ENCODE data around the gene UBXN11. TPM values are rescaled to one million over a fixed set of nuclear protein-coding genes. Genes with fewer than 3 reads are reported as not detected.

UBXN11 gene
- total and polyA plus RNA-seq, 2 of the 13 experiments (the other 11 are each of a cell fraction or from before 2014, with no cell fraction given), result 9.3 to 10.4 TPM

DNA sequence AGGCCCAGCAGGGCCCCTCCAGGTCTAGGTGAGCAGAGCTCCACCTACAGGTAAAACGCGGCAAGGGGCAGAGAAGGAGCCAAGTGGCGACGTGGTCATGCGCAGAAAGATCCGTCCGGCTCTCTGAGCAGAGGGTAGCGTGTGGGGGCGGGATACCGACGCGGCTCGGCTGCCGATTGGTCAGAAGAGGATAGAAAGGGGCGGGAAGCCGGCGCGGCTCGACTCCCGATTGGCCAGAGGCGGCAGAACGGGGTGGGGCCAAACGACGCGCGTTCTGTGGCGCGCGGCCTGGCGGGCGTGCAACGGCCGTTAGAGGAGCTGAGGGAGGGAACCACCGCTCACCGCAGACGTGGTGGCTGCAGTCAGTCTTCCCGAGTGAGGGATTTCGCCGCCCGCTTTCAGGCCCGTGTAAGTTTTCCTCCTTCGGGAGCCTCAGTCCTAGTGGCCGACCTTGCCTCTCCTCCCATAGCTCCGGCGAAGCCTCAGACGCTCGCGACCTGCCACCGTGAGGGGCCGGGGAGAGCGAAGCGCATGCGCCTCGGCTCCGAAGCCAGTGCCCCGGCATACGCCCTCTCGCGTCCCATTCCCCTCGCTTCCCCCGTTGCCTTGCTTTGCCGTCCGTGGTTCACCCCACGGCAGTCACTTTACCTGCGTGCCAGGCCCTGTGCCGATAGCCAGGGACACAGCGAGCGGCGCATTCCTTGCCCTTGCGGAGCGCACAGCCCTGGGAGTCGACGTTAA, 72.4 kb downstream of the UBXN11 start, which contains the start of gene CEP85 (continued):
- TF ChIP-seq, protein P1, sequence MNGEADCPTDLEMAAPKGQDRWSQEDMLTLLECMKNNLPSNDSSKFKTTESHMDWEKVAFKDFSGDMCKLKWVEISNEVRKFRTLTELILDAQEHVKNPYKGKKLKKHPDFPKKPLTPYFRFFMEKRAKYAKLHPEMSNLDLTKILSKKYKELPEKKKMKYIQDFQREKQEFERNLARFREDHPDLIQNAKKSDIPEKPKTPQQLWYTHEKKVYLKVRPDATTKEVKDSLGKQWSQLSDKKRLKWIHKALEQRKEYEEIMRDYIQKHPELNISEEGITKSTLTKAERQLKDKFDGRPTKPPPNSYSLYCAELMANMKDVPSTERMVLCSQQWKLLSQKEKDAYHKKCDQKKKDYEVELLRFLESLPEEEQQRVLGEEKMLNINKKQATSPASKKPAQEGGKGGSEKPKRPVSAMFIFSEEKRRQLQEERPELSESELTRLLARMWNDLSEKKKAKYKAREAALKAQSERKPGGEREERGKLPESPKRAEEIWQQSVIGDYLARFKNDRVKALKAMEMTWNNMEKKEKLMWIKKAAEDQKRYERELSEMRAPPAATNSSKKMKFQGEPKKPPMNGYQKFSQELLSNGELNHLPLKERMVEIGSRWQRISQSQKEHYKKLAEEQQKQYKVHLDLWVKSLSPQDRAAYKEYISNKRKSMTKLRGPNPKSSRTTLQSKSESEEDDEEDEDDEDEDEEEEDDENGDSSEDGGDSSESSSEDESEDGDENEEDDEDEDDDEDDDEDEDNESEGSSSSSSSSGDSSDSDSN (CRISPR knock-in tag; IDR thresholded peaks at IDR 0.05), result peak; percentile 78
- no peak for TF ChIP-seq EHMT2 (IDR thresholded peaks at IDR 0.05; ENCODE audit: borderline replicate concordance, low read depth, low read length)
- TF ChIP-seq, protein P2, sequence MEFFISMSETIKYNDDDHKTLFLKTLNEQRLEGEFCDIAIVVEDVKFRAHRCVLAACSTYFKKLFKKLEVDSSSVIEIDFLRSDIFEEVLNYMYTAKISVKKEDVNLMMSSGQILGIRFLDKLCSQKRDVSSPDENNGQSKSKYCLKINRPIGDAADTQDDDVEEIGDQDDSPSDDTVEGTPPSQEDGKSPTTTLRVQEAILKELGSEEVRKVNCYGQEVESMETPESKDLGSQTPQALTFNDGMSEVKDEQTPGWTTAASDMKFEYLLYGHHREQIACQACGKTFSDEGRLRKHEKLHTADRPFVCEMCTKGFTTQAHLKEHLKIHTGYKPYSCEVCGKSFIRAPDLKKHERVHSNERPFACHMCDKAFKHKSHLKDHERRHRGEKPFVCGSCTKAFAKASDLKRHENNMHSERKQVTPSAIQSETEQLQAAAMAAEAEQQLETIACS (CRISPR knock-in tag; IDR thresholded peaks at IDR 0.05), result peak; percentile 67; the same call in 1 of the 2 replicates
- TF ChIP-seq SNAPC4 (CRISPR knock-in tag; IDR thresholded peaks at IDR 0.05), result peak; percentile 90
- peak; percentile 91 for TF ChIP-seq E2F1 (CRISPR knock-in tag; IDR thresholded peaks at IDR 0.05)
- no peak for TF ChIP-seq ZBTB3 (CRISPR knock-in tag; IDR thresholded peaks at IDR 0.05; ENCODE audit: borderline replicate concordance, low read depth)
- no peak for TF ChIP-seq SRF (IDR thresholded peaks at IDR 0.05; ENCODE audit: low read depth, low read length)
- TF ChIP-seq AKNA (CRISPR knock-in tag; IDR thresholded peaks at IDR 0.05; ENCODE audit: borderline replicate concordance), result no peak
- no peak for TF ChIP-seq GLMP (CRISPR knock-in tag; IDR thresholded peaks at IDR 0.05; ENCODE audit: borderline replicate concordance)
- no peak for TF ChIP-seq MAFK (conservative IDR thresholded peaks at IDR 0.05 in 1 of 2, IDR thresholded peaks at IDR 0.05 in 1 of 2; ENCODE audit: low read length in 2 of 2)
